CD4-positive, alpha-beta T cell treated with Interferon alpha-2 for 1 hour (primary cell): Measurements from ENCODE around the gene SRPK2.

ENCODE experiments used
- DNase-seq, 2 donors: peaks; one replicate each; pipeline ENCODE4 v3.0.0-alpha.2; 2020 to 2022

SRPK2 gene

DNA sequence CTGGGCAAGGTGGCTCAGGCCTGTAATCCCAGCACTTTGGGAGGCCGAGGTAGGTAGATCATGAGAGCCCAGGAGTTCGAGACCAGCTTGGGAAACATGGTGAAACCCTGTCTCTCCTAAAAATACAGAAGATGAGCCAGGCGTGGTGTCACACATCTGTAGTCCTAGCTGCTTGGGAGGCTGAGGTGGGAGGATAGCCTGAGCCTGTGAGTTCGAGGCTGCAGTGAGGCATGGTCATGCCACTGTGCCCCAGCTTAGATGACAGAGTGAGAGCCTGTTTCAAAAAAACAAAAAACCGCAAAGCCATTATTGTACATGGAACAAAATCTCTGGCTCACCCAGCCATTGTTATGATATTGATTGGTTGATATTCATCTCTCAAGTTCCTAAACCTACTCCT, 321.0 kb downstream of the SRPK2 start:
- no peak for DNase-seq
